ENCODE measurements around the gene PIP5K1B.

- TF ChIP-seq, protein P1, sequence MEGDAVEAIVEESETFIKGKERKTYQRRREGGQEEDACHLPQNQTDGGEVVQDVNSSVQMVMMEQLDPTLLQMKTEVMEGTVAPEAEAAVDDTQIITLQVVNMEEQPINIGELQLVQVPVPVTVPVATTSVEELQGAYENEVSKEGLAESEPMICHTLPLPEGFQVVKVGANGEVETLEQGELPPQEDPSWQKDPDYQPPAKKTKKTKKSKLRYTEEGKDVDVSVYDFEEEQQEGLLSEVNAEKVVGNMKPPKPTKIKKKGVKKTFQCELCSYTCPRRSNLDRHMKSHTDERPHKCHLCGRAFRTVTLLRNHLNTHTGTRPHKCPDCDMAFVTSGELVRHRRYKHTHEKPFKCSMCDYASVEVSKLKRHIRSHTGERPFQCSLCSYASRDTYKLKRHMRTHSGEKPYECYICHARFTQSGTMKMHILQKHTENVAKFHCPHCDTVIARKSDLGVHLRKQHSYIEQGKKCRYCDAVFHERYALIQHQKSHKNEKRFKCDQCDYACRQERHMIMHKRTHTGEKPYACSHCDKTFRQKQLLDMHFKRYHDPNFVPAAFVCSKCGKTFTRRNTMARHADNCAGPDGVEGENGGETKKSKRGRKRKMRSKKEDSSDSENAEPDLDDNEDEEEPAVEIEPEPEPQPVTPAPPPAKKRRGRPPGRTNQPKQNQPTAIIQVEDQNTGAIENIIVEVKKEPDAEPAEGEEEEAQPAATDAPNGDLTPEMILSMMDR (conservative IDR thresholded peaks at IDR 0.05 in 1 of 2, IDR thresholded peaks at IDR 0.05 in 1 of 2; ENCODE audit: extremely low read depth in 1 of 2, insufficient read depth in 1 of 2, low read depth in 1 of 2, low read length in 2 of 2) = no peak
- TF ChIP-seq EZH2 (IDR thresholded peaks at IDR 0.05; ENCODE audit: borderline replicate concordance, low read length) = no peak
These were observed 190.9 kb downstream of the PIP5K1B start for GRCh38 chr9:68895741-68896478.

Measured in mammary epithelial cell (primary cell).